ENCODE data around the gene TCF20.

Gene TCF20

GRCh38 chr22:42268852-42269410 is 1.5 kb downstream of the TCF20 start:
- in situ Hi-C loops (cut with HindIII; ENCODE audit: low sequenced_read_pairs) = no loop called here

GRCh38 chr22:42265321-42265720 is 5.1 kb downstream of the TCF20 start:
- in situ Hi-C loops (cut with HindIII; ENCODE audit: low sequenced_read_pairs) = no loop called here

GRCh38 chr22:42263944-42264343 is 6.5 kb downstream of the TCF20 start:
- in situ Hi-C loops (cut with HindIII; ENCODE audit: low sequenced_read_pairs) = no loop called here

GRCh38 chr22:42262964-42263363 is 7.5 kb downstream of the TCF20 start:
- in situ Hi-C loops (cut with HindIII; ENCODE audit: low sequenced_read_pairs) = no loop called here

- in situ Hi-C loops (cut with HindIII; ENCODE audit: low sequenced_read_pairs) = no loop called here
Measured at GRCh38 chr22:42261296-42261695, 9.2 kb downstream of the TCF20 start.

- in situ Hi-C loops (cut with HindIII; ENCODE audit: low sequenced_read_pairs) = no loop called here
Measured at GRCh38 chr22:42258126-42258525, 12.3 kb downstream of the TCF20 start.

- in situ Hi-C loops (cut with HindIII; ENCODE audit: low sequenced_read_pairs) = no loop called here
Measured at GRCh38 chr22:42257386-42257785, 13.1 kb downstream of the TCF20 start.

- in situ Hi-C loops (cut with HindIII; ENCODE audit: low sequenced_read_pairs) = no loop called here
Measured at GRCh38 chr22:42256930-42257329, 13.5 kb downstream of the TCF20 start.

- in situ Hi-C loops (cut with HindIII; ENCODE audit: low sequenced_read_pairs) = no loop called here
Measured at GRCh38 chr22:42256220-42256619, 14.2 kb downstream of the TCF20 start.

- in situ Hi-C loops (cut with HindIII; ENCODE audit: low sequenced_read_pairs) = no loop called here
Measured at GRCh38 chr22:42249831-42250230, 20.6 kb downstream of the TCF20 start.

- in situ Hi-C loops (cut with HindIII; ENCODE audit: low sequenced_read_pairs) = no loop called here
Measured at GRCh38 chr22:42248995-42249394, 21.5 kb downstream of the TCF20 start.

- in situ Hi-C loops (cut with HindIII; ENCODE audit: low sequenced_read_pairs) = no loop called here
Measured at GRCh38 chr22:42247596-42247995, 22.9 kb downstream of the TCF20 start.

- in situ Hi-C loops (cut with HindIII; ENCODE audit: low sequenced_read_pairs) = no loop called here
Measured at GRCh38 chr22:42243802-42244060, 26.7 kb downstream of the TCF20 start.

- in situ Hi-C loops (cut with HindIII; ENCODE audit: low sequenced_read_pairs) = no loop called here
Measured at GRCh38 chr22:42236848-42237247, 33.6 kb downstream of the TCF20 start.

GRCh38 chr22:42236268-42236667 is 34.2 kb downstream of the TCF20 start:
- in situ Hi-C loops (cut with HindIII; ENCODE audit: low sequenced_read_pairs) = no loop called here

- in situ Hi-C loops (cut with HindIII; ENCODE audit: low sequenced_read_pairs) = no loop called here
Measured at GRCh38 chr22:42233879-42234278, 36.6 kb downstream of the TCF20 start.

GRCh38 chr22:42231929-42232328 is 38.5 kb downstream of the TCF20 start:
- in situ Hi-C loops (cut with HindIII; ENCODE audit: low sequenced_read_pairs) = no loop called here

GRCh38 chr22:42229455-42230149 is 40.9 kb downstream of the TCF20 start:
- in situ Hi-C loops (cut with HindIII; ENCODE audit: low sequenced_read_pairs) = no loop called here

GRCh38 chr22:42228483-42228882 is 42.0 kb downstream of the TCF20 start:
- in situ Hi-C loops (cut with HindIII; ENCODE audit: low sequenced_read_pairs) = no loop called here

- in situ Hi-C loops (cut with HindIII; ENCODE audit: low sequenced_read_pairs) = no loop called here
Measured at GRCh38 chr22:42227435-42227834, 43.0 kb downstream of the TCF20 start.

GRCh38 chr22:42225841-42226240 is 44.6 kb downstream of the TCF20 start:
- in situ Hi-C loops (cut with HindIII; ENCODE audit: low sequenced_read_pairs) = no loop called here

- in situ Hi-C loops (cut with HindIII; ENCODE audit: low sequenced_read_pairs) = no loop called here
Measured at GRCh38 chr22:42222140-42222539, 48.3 kb downstream of the TCF20 start.
